ENCODE measurements around the gene REV3L.

The REV3L gene

DNA sequence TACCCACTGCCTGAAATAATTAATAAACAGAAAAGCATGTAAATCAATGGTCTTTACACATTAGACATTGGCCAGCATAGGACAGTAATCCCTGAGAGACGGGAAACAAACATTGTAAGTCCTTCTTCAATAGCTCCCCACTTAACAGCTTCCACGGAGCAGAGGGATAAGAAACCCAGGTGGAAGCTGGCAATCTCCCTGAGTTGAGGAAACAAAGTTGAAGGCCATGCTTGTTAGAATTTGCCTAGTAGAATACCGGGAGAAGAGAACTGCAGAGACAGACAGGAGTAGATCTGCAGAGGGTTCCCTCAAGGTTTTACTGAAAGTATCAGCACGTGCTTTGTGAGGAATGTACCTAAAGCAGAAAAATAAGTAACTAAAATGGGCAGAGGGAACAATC is 33.9 kb downstream of the REV3L start:
- DNase-seq: no peak
- Mint-ChIP-seq H3K4me1 (no peaks in the 10 kb centered on the region), H3K9me3 (no peaks in the 10 kb centered on the region), H3K36me3 (ENCODE audit: low read depth) (peaks cover 8% of the 10 kb centered on the region), H3K27me3 (ENCODE audit: low read depth, poor library complexity) (no peaks in the 10 kb centered on the region), H3K27ac (no peak overlapping the region), H3K4me3 (no peak overlapping the region)
- no peak for TF ChIP-seq CTCF (IDR thresholded peaks at IDR 0.05)

DNA sequence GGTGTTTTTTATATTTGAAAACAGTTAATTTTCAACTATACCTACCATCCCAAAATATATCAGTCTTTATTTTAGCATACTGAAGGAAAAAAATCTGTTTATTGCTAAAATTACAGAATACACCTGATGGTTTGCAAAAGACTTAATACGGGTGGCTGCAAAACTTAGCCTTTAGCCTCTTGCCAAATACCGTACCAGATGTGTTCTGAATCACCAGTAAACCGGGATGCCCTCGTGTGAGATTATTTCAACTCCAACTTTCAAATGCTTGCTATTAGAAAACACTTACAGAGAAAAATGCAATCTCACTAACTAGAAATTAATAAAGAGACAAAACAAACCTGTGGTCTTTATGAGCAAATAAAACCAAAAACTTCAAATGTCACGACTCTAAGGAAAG is 36.0 kb downstream of the REV3L start:
- Mint-ChIP-seq H3K9me3 (no peaks in the 10 kb centered on the region), H3K4me1 (no peaks in the 10 kb centered on the region), H3K27ac (no peak overlapping the region), H3K4me3 (no peak overlapping the region), H3K27me3 (ENCODE audit: low read depth, poor library complexity) (no peaks in the 10 kb centered on the region), H3K36me3 (ENCODE audit: low read depth) (peaks cover 9% of the 10 kb centered on the region)
- DNase-seq: no peak
- TF ChIP-seq CTCF (IDR thresholded peaks at IDR 0.05): no peak

- H3K27me3 Mint-ChIP-seq (ENCODE audit: low read depth, poor library complexity): no peaks in the 10 kb centered on the region
- peaks cover 9% of the 10 kb centered on the region for H3K36me3 Mint-ChIP-seq (ENCODE audit: low read depth)
- TF ChIP-seq CTCF (IDR thresholded peaks at IDR 0.05): no peak
- H3K27ac Mint-ChIP-seq: peak overlapping the region; percentile 30
- H3K9me3 Mint-ChIP-seq: no peaks in the 10 kb centered on the region
- H3K4me1 Mint-ChIP-seq: no peaks in the 10 kb centered on the region
- no peak overlapping the region for H3K4me3 Mint-ChIP-seq
- DNase-seq: no peak
These were observed 37.2 kb downstream of the REV3L start for GRCh38 chr6:111445861-111446267.

DNA sequence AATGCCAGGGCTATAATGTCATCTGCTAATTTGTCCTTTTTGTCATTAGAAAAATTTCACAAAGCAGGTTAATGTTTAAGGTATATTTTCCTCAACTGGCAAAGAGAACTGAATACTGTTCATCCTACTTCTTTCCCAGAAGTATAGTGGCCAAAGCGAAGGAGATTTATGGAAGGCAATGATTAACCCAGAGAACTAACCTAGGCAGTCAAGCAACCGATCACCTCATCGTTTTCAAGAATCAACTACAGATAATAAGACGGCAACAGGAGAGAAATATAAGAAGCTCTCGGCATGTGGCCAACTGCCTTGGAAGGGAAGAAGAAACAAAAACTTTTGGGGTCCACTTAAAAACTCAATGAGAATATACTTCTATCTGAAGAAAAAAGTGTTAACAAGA is 38.2 kb downstream of the REV3L start:
- no peak for TF ChIP-seq CTCF (IDR thresholded peaks at IDR 0.05)
- Mint-ChIP-seq H3K9me3 (no peaks in the 10 kb centered on the region), H3K27ac (no peak overlapping the region), H3K4me1 (no peaks in the 10 kb centered on the region), H3K36me3 (ENCODE audit: low read depth) (peaks cover 9% of the 10 kb centered on the region), H3K27me3 (ENCODE audit: low read depth, poor library complexity) (no peaks in the 10 kb centered on the region), H3K4me3 (no peak overlapping the region)
- no peak for DNase-seq

- no peak for DNase-seq
- Mint-ChIP-seq H3K4me1 (no peaks in the 10 kb centered on the region), H3K27me3 (ENCODE audit: low read depth, poor library complexity) (no peaks in the 10 kb centered on the region), H3K9me3 (no peaks in the 10 kb centered on the region), H3K27ac (peak overlapping the region; percentile 1), H3K36me3 (ENCODE audit: low read depth) (peaks cover 14% of the 10 kb centered on the region), H3K4me3 (no peak overlapping the region)
- no peak for TF ChIP-seq CTCF (IDR thresholded peaks at IDR 0.05)
These were observed 41.3 kb downstream of the REV3L start for GRCh38 chr6:111441678-111442243.

GRCh38 chr6:111439171-111439570 is 43.8 kb downstream of the REV3L start:
- DNase-seq: no peak
- Mint-ChIP-seq H3K27ac (no peak overlapping the region), H3K4me1 (no peaks in the 10 kb centered on the region), H3K4me3 (no peak overlapping the region), H3K9me3 (peaks cover 23% of the 10 kb centered on the region), H3K27me3 (ENCODE audit: low read depth, poor library complexity) (no peaks in the 10 kb centered on the region), H3K36me3 (ENCODE audit: low read depth) (peaks cover 30% of the 10 kb centered on the region)
- no peak for TF ChIP-seq CTCF (IDR thresholded peaks at IDR 0.05)

Measured in nephron progenitor cell (in vitro differentiated cells).